ENCODE measurements around the gene TCL1B.

Gene TCL1B

DNA sequence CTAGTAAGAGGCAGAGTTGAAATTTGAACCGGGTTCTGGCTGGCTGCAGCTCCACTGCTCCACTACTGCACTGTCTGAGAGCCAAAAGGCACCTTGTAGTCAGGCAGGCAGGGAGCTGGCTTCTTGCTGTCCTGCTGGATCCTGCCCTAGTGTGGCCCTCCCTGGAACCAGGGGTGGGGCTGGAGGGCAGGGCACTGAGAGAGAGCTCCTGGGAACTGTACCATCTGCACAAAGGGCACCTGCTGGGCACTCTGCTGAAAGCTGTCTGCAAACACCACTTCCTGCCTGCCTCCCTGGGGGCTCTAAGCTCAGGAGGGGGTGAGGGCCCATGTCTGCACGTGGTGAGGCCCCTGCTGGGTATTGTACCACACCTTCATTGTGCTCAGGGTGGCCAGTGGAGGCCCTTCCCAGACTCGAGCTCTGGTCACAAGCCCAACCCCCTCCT, 19.0 kb upstream of the TCL1B start:
- H2BK15ac ChIP-seq (ENCODE audit: low read depth, poor library complexity, severe bottlenecking) = no peak overlapping the region
- H4K91ac ChIP-seq (ENCODE audit: low read length) = no peak overlapping the region
- no peaks in the 10 kb centered on the region for H3K79me1 ChIP-seq (replicated peaks; ENCODE audit: low read length, poor library complexity, severe bottlenecking)
- H3K4ac ChIP-seq (ENCODE audit: low read depth in 1 of 2, low read length in 2 of 2) = no peak overlapping the region
- H3K27ac ChIP-seq (ENCODE audit: low read length, poor library complexity, severe bottlenecking) = no peak overlapping the region
- H3K9me3 ChIP-seq (ENCODE audit: control insufficient read depth, low read length) = no peaks in the 10 kb centered on the region
- H3K23ac ChIP-seq (ENCODE audit: low read length in 2 of 2) = no peak overlapping the region
- no peak for DNase-seq
- no peak overlapping the region for H3K4me3 ChIP-seq (ENCODE audit: insufficient read depth in 1 of 2, low read depth in 1 of 2, low read length in 2 of 2)
- no peak overlapping the region for H3K4me2 ChIP-seq (ENCODE audit: low read length, poor library complexity, severe bottlenecking)
- no peaks in the 10 kb centered on the region for H3K36me3 ChIP-seq (ENCODE audit: control insufficient read depth in 1 of 2, insufficient read depth in 2 of 2, low read depth in 1 of 2, low read length in 2 of 2)
- no peaks in the 10 kb centered on the region for H3K4me1 ChIP-seq (ENCODE audit: control insufficient read depth, insufficient read depth, low read depth, low read length)
- no peak overlapping the region for H3K9ac ChIP-seq (ENCODE audit: low read length)
- 21% methylated on average over 3 of the region's 3 CpGs for WGBS
- H3K27me3 ChIP-seq (ENCODE audit: control insufficient read depth in 1 of 2, insufficient read depth in 1 of 2, low read length in 2 of 2) = peaks cover 3 to 78% of the 10 kb centered on the region in 2 experiments
- no peak overlapping the region for H2BK120ac ChIP-seq (ENCODE audit: low read depth, low read length)
- H4K8ac ChIP-seq (ENCODE audit: low read length) = no peak overlapping the region
- no peak overlapping the region for H3K18ac ChIP-seq (ENCODE audit: low read depth in 1 of 2, low read length in 2 of 2)
- no peak overlapping the region for H2BK12ac ChIP-seq (ENCODE audit: low read length in 2 of 2)
- no peak overlapping the region for H3K14ac ChIP-seq (ENCODE audit: low read length in 2 of 2)
- no peak overlapping the region for H2AK5ac ChIP-seq (ENCODE audit: low read length, severe bottlenecking)
- no peak overlapping the region for H2AFZ ChIP-seq (ENCODE audit: low read depth, low read length)
- H2BK5ac ChIP-seq (ENCODE audit: low read depth, low read length, poor library complexity, severe bottlenecking) = no peak overlapping the region

DNA sequence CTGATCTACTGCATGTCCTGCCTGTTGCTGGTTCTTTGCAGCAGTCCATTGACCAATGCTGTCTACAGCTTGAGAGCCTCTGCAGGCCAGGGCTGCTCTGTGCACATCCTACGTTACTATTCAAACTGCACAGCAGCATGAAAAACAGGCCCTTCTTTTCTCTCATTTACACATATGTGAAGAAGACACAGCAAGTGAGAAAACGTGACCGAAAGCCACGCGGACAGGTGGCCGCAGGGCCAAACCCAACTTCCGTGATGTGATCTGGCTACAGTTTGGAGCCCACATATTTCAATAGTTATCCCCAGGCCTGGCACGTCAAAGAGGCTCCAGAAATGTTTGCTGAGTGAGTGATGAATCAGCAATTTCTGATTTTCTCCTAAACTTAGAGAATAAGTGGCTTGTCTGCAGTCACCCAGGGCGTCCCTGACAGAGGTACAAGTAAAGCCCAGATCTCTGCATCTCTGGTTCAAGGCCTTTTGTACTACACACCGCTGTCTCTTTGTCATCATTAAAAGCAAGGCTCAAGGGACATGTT, 17.9 kb upstream of the TCL1B start:
- Histone ChIP-seq H3K14ac (ENCODE audit: low read length in 2 of 2) (no peak overlapping the region), H3K4me3 (ENCODE audit: insufficient read depth in 1 of 2, low read depth in 1 of 2, low read length in 2 of 2) (no peak overlapping the region), H2BK120ac (ENCODE audit: low read depth, low read length) (no peak overlapping the region), H2AFZ (ENCODE audit: low read depth, low read length) (no peak overlapping the region), H3K27me3 (ENCODE audit: control insufficient read depth in 1 of 2, insufficient read depth in 1 of 2, low read length in 2 of 2) (peaks cover 3 to 78% of the 10 kb centered on the region in 2 experiments), H3K27ac (ENCODE audit: low read length, poor library complexity, severe bottlenecking) (no peak overlapping the region), H3K9ac (ENCODE audit: low read length) (no peak overlapping the region), H3K4me2 (ENCODE audit: low read length, poor library complexity, severe bottlenecking) (no peak overlapping the region), H3K23ac (ENCODE audit: low read length in 2 of 2) (no peak overlapping the region), H3K36me3 (ENCODE audit: control insufficient read depth in 1 of 2, insufficient read depth in 2 of 2, low read depth in 1 of 2, low read length in 2 of 2) (no peaks in the 10 kb centered on the region), H3K18ac (ENCODE audit: low read depth in 1 of 2, low read length in 2 of 2) (no peak overlapping the region), H2AK5ac (ENCODE audit: low read length, severe bottlenecking) (no peak overlapping the region), H3K4ac (ENCODE audit: low read depth in 1 of 2, low read length in 2 of 2) (no peak overlapping the region), H3K9me3 (ENCODE audit: control insufficient read depth, low read length) (no peaks in the 10 kb centered on the region), H2BK5ac (ENCODE audit: low read depth, low read length, poor library complexity, severe bottlenecking) (no peak overlapping the region), H2BK15ac (ENCODE audit: low read depth, poor library complexity, severe bottlenecking) (no peak overlapping the region), H3K4me1 (ENCODE audit: control insufficient read depth, insufficient read depth, low read depth, low read length) (no peaks in the 10 kb centered on the region), H4K8ac (ENCODE audit: low read length) (no peak overlapping the region), H2BK12ac (ENCODE audit: low read length in 2 of 2) (no peak overlapping the region), H4K91ac (ENCODE audit: low read length) (no peak overlapping the region), H3K79me1 (replicated peaks; ENCODE audit: low read length, poor library complexity, severe bottlenecking) (no peaks in the 10 kb centered on the region)
- WGBS = 84% methylated on average over 10 of the region's 10 CpGs
- DNase-seq = no peak

DNA sequence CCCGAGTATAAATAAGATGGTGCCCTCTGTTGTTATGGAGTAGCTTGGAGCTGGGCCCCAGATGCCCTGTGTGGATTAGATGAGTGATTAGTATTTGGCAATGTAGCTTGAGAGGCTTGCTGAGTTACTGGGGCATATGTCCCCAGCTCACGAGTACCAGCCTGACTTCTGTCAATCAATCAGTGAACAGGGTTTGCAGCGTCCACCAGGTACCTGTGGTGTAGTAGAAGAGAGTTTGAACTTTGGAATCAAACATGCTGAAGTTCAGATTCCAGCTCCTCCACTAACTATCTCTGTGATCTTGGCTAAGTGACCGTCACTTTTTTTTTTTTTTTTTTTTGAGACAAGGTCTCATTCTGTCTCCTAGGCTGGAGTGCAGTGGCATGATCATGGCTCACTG, 11.6 kb upstream of the TCL1B start:
- 70% methylated on average over 4 of the region's 4 CpGs for WGBS
- DNase-seq = no peak
- peaks cover 3 to 33% of the 10 kb centered on the region in 2 experiments for H3K27me3 ChIP-seq (ENCODE audit: control insufficient read depth in 1 of 2, insufficient read depth in 1 of 2, low read length in 2 of 2)

DNA sequence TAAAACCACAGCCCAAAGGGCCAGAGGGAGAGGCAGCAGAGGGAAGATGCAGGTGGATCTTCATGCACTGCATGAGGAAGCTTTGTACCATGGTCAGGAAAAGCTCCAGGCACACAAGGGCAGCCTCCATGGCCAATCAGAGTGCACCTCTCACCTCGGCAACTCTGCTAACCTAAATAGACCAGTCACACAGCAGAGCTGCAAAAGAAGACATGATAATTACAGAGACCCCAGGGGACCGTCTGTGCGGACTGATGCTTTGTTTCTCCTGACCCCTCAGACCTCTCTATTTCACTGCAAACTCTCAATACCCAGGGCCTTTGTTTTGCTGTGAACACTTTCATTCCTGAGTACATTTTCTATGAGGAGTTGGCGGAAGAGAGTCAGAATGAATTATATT, 10.7 kb upstream of the TCL1B start:
- H3K9ac ChIP-seq (ENCODE audit: low read length) = no peak overlapping the region
- H3K18ac ChIP-seq (ENCODE audit: low read depth in 1 of 2, low read length in 2 of 2) = no peak overlapping the region
- H3K9me3 ChIP-seq (ENCODE audit: control insufficient read depth, low read length) = no peaks in the 10 kb centered on the region
- no peaks in the 10 kb centered on the region for H3K36me3 ChIP-seq (ENCODE audit: control insufficient read depth in 1 of 2, insufficient read depth in 2 of 2, low read depth in 1 of 2, low read length in 2 of 2)
- no peak overlapping the region for H3K4me3 ChIP-seq (ENCODE audit: insufficient read depth in 1 of 2, low read depth in 1 of 2, low read length in 2 of 2)
- no peaks in the 10 kb centered on the region for H3K79me1 ChIP-seq (replicated peaks; ENCODE audit: low read length, poor library complexity, severe bottlenecking)
- H2AFZ ChIP-seq (ENCODE audit: low read depth, low read length) = no peak overlapping the region
- no peak overlapping the region for H2BK12ac ChIP-seq (ENCODE audit: low read length in 2 of 2)
- H2AK5ac ChIP-seq (ENCODE audit: low read length, severe bottlenecking) = no peak overlapping the region
- H2BK15ac ChIP-seq (ENCODE audit: low read depth, poor library complexity, severe bottlenecking) = no peak overlapping the region
- WGBS = 72% methylated on average over 3 of the region's 4 CpGs
- no peak overlapping the region for H2BK5ac ChIP-seq (ENCODE audit: low read depth, low read length, poor library complexity, severe bottlenecking)
- no peak overlapping the region for H3K23ac ChIP-seq (ENCODE audit: low read length in 2 of 2)
- no peak overlapping the region for H3K4me2 ChIP-seq (ENCODE audit: low read length, poor library complexity, severe bottlenecking)
- DNase-seq = no peak
- no peak overlapping the region for H4K8ac ChIP-seq (ENCODE audit: low read length)
- no peak overlapping the region for H2BK120ac ChIP-seq (ENCODE audit: low read depth, low read length)
- no peak overlapping the region for H3K4ac ChIP-seq (ENCODE audit: low read depth in 1 of 2, low read length in 2 of 2)
- no peak overlapping the region for H3K27ac ChIP-seq (ENCODE audit: low read length, poor library complexity, severe bottlenecking)
- H3K4me1 ChIP-seq (ENCODE audit: control insufficient read depth, insufficient read depth, low read depth, low read length) = no peaks in the 10 kb centered on the region
- H4K91ac ChIP-seq (ENCODE audit: low read length) = no peak overlapping the region
- H3K27me3 ChIP-seq (ENCODE audit: control insufficient read depth in 1 of 2, insufficient read depth in 1 of 2, low read length in 2 of 2) = peaks cover 3 to 24% of the 10 kb centered on the region in 2 experiments
- no peak overlapping the region for H3K14ac ChIP-seq (ENCODE audit: low read length in 2 of 2)

More for the DNA sequence above, 11.6 kb upstream of the TCL1B start:
- Histone ChIP-seq H4K91ac (ENCODE audit: low read length) (no peak overlapping the region), H3K9ac (ENCODE audit: low read length) (no peak overlapping the region), H3K4me2 (ENCODE audit: low read length, poor library complexity, severe bottlenecking) (no peak overlapping the region), H3K79me1 (replicated peaks; ENCODE audit: low read length, poor library complexity, severe bottlenecking) (no peaks in the 10 kb centered on the region), H2BK12ac (ENCODE audit: low read length in 2 of 2) (no peak overlapping the region), H3K9me3 (ENCODE audit: control insufficient read depth, low read length) (no peaks in the 10 kb centered on the region), H2BK120ac (ENCODE audit: low read depth, low read length) (no peak overlapping the region), H2AK5ac (ENCODE audit: low read length, severe bottlenecking) (no peak overlapping the region), H3K14ac (ENCODE audit: low read length in 2 of 2) (no peak overlapping the region), H2BK15ac (ENCODE audit: low read depth, poor library complexity, severe bottlenecking) (no peak overlapping the region), H3K23ac (ENCODE audit: low read length in 2 of 2) (no peak overlapping the region), H3K4me3 (ENCODE audit: insufficient read depth in 1 of 2, low read depth in 1 of 2, low read length in 2 of 2) (no peak overlapping the region), H3K4me1 (ENCODE audit: control insufficient read depth, insufficient read depth, low read depth, low read length) (no peaks in the 10 kb centered on the region), H3K27ac (ENCODE audit: low read length, poor library complexity, severe bottlenecking) (no peak overlapping the region), H2BK5ac (ENCODE audit: low read depth, low read length, poor library complexity, severe bottlenecking) (no peak overlapping the region), H2AFZ (ENCODE audit: low read depth, low read length) (no peak overlapping the region), H3K36me3 (ENCODE audit: control insufficient read depth in 1 of 2, insufficient read depth in 2 of 2, low read depth in 1 of 2, low read length in 2 of 2) (no peaks in the 10 kb centered on the region), H4K8ac (ENCODE audit: low read length) (no peak overlapping the region), H3K18ac (ENCODE audit: low read depth in 1 of 2, low read length in 2 of 2) (no peak overlapping the region), H3K4ac (ENCODE audit: low read depth in 1 of 2, low read length in 2 of 2) (no peak overlapping the region)
